GM12892 (cell line): ENCODE measurements around the gene ZNF367.

Source experiments
- DNase-seq: peaks from one replicate; pipeline ENCODE4 v3.0.0; 2011; ENCODE audit not compliant: insufficient read length
- FAIRE-seq: peaks from 2 replicates; lab custom pipeline; 2011; peaks lifted over from hg19 to GRCh38; lab: Jason Lieb, UNC
- POLR2A ChIP-seq: IDR thresholded peaks from 2 replicates; pipeline ENCODE4 v1.6.1; 2011; ENCODE audit warnings: low read depth, low read length, control low read depth
- POLR2AphosphoS5 ChIP-seq: IDR thresholded peaks from 2 replicates; pipeline ENCODE4 v1.6.1; 2011; ENCODE audit warnings: low read depth, low read length, control low read depth
- TAF1 ChIP-seq: IDR thresholded peaks from 2 replicates; pipeline ENCODE4 v1.6.1; 2011; ENCODE audit warnings: low read depth, mild to moderate bottlenecking, control low read depth, low read length, borderline replicate concordance

Gene ZNF367

DNA sequence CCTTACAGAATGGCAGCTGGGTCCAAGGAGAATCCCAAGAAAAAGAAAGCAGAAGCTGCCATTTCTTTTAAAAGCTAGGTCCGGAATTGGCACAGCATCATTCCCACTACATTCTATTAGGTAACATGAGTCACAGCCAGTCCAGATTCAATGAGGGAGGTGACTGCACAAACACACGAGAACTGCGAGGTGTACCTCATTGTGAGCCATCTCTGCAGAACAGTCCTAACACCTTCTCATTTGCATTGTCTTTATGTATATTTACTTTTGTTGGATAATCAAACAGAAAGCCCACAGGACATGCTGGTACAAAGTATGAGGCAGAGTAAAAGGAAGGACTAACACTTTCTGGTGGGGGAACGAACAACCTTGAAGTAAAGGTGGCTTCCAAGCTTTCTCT, 17.2 kb upstream of the ZNF367 start:
- FAIRE-seq (no peak), DNase-seq (no peak)
- TF ChIP-seq TAF1 = no peak

- DNase-seq = no peak
- TF ChIP-seq POLR2A = no peak
- no peak for TF ChIP-seq TAF1
- FAIRE-seq = no peak
These were observed 12.2 kb upstream of the ZNF367 start for GRCh38 chr9:96430377-96430776.

DNA sequence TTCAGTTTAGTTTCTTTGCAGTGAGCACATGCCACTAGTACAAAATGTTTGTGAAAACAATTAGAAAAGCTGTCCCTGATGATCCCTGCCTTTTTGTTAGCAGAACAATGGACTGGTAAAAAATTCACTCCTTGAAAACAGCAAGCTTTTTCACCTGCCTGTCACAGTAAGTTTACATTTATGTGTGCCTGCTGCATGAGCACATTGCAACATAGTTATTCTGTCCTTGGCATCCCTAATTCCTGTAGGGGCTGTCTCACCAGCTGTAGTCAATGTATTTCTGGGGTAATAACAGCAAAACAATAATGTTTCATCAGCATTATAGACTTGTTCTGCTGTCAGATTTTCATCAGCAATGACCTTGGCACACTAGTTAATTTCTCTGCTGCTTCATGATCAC, 11.6 kb upstream of the ZNF367 start:
- FAIRE-seq = no peak
- no peak for DNase-seq
- no peak for TF ChIP-seq POLR2AphosphoS5
- TF ChIP-seq POLR2A = no peak
- TF ChIP-seq TAF1 = no peak

DNA sequence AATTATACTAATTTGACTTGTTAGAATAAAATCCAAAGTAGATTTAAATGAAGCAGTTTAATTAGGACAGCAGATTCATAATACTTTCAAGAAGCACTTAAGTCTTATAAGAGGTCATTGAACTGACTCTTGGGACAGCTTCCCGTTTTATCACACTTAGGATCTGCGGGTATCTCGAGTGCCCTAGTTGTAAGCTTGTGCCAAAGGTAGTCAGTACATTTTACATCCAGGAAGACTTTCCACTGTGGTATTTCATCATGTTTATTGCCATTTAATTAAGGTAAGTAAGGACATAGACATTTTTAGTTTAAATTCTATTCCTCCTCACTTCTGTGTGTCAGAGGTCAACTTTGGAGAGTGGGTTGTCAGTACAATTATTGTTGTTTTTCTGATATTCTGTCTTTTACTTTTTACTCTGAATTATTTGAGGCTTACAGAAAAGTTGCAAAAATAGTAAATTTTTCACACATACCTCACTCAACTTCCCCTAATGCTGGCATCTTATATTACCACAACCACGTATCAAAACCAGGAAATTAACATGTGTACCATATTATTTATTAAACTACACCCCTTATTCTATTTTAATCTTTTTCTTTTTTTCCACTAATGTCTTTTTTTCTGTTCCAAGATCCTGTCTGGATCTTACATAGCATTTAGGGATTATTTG, 7.5 kb upstream of the ZNF367 start:
- TF ChIP-seq TAF1 (no peak), POLR2AphosphoS5 (no peak), POLR2A (no peak)
- no peak for FAIRE-seq
- no peak for DNase-seq

- TF ChIP-seq TAF1 (no peak), POLR2AphosphoS5 (no peak), POLR2A (no peak)
- DNase-seq (no peak), FAIRE-seq (no peak)
These were observed 5.8 kb upstream of the ZNF367 start for GRCh38 chr9:96423985-96424336.

GRCh38 chr9:96423322-96423984, 5.3 kb upstream of the ZNF367 start:
- DNase-seq = no peak
- TF ChIP-seq POLR2A (no peak), TAF1 (no peak), POLR2AphosphoS5 (no peak)
- FAIRE-seq = no peak

DNA sequence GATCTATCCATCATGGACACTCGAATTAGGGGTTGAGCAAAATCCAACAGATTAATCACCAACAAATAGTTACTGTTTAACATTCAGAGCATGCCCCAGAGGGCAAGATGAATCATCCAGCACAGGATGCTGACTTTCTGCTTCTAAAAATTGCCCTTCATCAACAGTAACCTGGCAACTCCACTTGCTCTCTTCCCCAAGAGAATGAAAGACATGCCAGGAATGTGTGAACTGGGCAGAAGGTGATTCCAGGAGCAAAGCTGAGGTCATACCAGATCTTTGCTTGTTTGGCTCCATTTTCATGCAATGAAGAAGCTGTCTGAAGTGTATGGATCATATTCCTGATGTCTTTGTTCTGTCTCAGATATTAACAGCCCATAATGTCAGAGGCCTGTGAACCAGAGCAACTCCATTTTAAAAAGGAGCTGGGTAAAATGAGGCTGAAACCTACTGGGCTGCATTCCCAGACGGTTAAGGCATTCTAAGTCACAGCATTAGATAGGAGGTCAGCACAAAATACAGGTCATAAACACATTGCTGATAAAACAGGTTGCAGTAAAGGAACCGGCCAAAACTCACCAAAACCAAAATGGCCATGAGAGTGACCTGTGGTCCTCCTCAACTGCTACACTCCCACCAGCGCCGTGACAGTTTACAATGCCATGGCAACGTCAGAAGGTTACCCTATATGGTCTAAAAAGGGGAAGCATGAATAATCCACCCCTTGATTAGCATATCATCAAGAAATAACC, 2.5 kb upstream of the ZNF367 start:
- FAIRE-seq = peak; percentile 84
- TF ChIP-seq POLR2A (no peak), POLR2AphosphoS5 (no peak), TAF1 (no peak)
- DNase-seq = no peak

DNA sequence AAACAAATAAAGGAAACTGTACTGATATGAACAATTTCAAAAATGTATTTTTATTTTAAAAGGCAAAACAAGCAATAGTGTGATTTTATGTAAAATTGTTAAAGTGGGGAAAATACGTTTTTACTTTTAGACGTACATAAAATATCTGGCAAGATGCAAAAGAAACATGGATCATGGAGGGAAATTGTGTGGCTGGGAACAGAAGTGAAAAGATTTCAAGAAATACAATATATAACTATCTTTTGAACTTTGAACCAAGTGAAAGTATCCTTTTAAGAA, 1.5 kb upstream of the ZNF367 start:
- DNase-seq (no peak), FAIRE-seq (no peak)
- TF ChIP-seq POLR2A (no peak), TAF1 (no peak), POLR2AphosphoS5 (no peak)

DNA sequence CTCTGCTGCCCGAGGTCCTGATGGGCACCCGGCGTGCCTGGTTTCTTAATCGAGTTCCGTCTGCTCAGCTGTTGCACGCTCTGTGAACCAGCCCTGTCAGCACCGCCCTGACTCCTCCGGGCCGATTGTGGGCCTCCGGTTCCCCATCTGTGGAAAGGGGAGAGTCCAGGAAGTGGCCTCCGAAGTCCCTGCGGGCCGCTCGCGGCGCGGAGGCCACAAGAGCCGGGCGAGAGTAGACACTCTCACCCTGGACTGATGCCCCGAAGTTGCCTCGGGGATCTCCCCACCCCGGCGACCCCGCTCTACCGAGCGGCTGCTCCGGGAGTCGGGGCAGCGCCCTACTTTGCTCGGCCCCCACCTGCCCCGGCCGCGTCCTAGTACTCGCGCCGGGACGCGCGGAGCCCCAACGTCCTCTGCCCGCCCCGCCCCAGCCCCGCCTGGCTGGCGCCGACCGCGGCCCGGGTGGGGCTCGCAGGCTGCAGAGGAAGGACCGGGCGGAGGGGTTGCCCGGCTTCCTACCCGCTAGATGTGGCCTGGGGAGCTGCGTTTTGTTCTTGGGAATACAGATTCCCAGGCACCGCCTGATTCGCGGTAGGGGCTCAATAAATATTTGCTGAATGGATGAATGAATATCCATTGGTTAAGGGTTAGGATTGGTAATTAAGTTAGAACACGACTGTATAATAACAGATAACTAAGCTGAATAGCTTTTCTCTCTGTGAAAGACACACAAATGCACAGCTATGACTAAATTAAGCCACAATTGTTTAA, 935 bp upstream of the ZNF367 start:
- FAIRE-seq = no peak
- DNase-seq = peak; percentile 52
- TF ChIP-seq TAF1 (no peak), POLR2A (peak; percentile 24; the same call in 1 of the 2 replicates)

DNA sequence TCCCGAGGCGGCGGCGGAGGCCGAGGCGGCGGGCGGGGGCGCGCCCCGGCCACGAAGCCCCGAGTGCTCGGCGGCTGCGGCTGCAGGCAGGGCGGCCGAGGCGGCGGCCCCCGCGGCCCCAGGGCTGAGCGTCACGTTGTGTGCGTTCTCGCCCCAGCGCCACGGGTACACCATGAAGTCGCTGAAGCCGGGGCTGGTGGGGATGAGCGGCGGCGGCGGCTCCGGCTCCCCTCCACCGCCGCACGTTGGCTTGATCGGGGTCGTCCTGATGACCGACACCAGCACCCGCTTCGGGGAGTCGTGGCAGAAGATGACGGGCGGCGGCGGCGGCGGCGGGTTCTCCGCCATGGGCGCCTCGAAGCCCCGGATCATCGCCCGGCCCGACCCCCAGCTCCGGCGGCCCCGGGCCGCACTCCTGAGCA, 498 bp downstream of the ZNF367 start:
- no peak for FAIRE-seq
- no peak for DNase-seq
- TF ChIP-seq TAF1 (no peak), POLR2AphosphoS5 (no peak), POLR2A (no peak)

DNA sequence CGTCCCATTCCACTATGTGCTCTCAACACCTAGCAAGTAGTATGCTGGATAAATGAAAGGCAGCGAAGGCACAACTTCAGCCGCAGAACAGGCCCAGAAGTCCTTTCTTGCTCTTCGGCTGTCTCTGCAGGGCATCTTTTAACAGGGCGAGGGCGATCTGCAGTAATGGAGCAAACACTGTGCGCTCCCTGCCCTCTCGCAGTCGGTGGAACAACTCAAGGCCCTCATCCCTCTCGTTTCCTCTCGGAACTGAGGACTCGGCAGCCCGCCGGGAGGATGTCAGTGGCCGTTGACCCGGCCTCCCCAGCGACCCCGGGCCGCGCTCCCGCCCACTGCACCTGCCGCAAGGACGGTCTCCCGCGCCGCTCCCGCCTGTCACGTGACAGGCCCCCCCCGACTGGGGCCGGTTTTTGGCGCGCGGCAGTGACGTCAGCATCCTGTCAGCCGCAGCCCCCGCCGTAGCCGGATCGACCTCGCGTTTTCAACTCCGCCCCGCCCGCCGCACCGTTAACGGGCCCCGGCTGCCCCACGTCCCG, 1.1 kb downstream of the ZNF367 start:
- DNase-seq = peak; percentile 84
- FAIRE-seq = peak; percentile 84
- 0 out of 2 replicates have a peak, but pooled peaks have one; percentile 44 for TF ChIP-seq TAF1
- TF ChIP-seq POLR2AphosphoS5 = peak; percentile 52; the same call in 1 of the 2 replicates
- peak; percentile 65 for TF ChIP-seq POLR2A
